ENCODE measurements around the gene SHROOM3. TPM values are rescaled to one million over a fixed set of nuclear protein-coding genes. Genes with fewer than 3 reads are reported as not detected.

Gene SHROOM3
- polyA plus RNA-seq, 4 donors: 33.3 to 39.2 (median 37.6) TPM

GRCh38 chr4:76736414-76736813 lies 301.4 kb downstream of the SHROOM3 start:
- DNase-seq (ENCODE audit: low read depth in 4 of 4, low spot score in 3 of 4): no peak

GRCh38 chr4:76737180-76737579 lies 302.2 kb downstream of the SHROOM3 start:
- DNase-seq (ENCODE audit: low read depth in 4 of 4, low spot score in 3 of 4): no peak

- DNase-seq (ENCODE audit: low read depth in 4 of 4, low spot score in 3 of 4): no peak
Observed at GRCh38 chr4:76737771-76738085, 302.7 kb downstream of the SHROOM3 start.

GRCh38 chr4:76738086-76738931 lies 303.3 kb downstream of the SHROOM3 start:
- DNase-seq (ENCODE audit: low read depth in 4 of 4, low spot score in 3 of 4): no peak

- no peak for DNase-seq (ENCODE audit: low read depth in 4 of 4, low spot score in 3 of 4)
Observed at GRCh38 chr4:76740192-76740591, 305.2 kb downstream of the SHROOM3 start.

GRCh38 chr4:76740866-76741662 lies 306.0 kb downstream of the SHROOM3 start:
- no peak for DNase-seq (ENCODE audit: low read depth in 4 of 4, low spot score in 3 of 4)

- DNase-seq (ENCODE audit: low read depth in 4 of 4, low spot score in 3 of 4): no peak
Observed at GRCh38 chr4:76741663-76742020, 306.6 kb downstream of the SHROOM3 start.

GRCh38 chr4:76744241-76744921 lies 309.4 kb downstream of the SHROOM3 start:
- DNase-seq (ENCODE audit: low read depth in 4 of 4, low spot score in 3 of 4): no peak

- DNase-seq (ENCODE audit: low read depth in 4 of 4, low spot score in 3 of 4): no peak
Observed at GRCh38 chr4:76745240-76745639, 310.2 kb downstream of the SHROOM3 start.

- DNase-seq (ENCODE audit: low read depth in 4 of 4, low spot score in 3 of 4): no peak
Observed at GRCh38 chr4:76747563-76747962, 312.5 kb downstream of the SHROOM3 start.

GRCh38 chr4:76748649-76749048 lies 313.6 kb downstream of the SHROOM3 start:
- no peak for DNase-seq (ENCODE audit: low read depth in 4 of 4, low spot score in 3 of 4)

GRCh38 chr4:76749355-76749754 lies 314.3 kb downstream of the SHROOM3 start:
- no peak for DNase-seq (ENCODE audit: low read depth in 4 of 4, low spot score in 3 of 4)

GRCh38 chr4:76750716-76751115 lies 315.7 kb downstream of the SHROOM3 start:
- DNase-seq (ENCODE audit: low read depth in 4 of 4, low spot score in 3 of 4): no peak

- no peak for DNase-seq (ENCODE audit: low read depth in 4 of 4, low spot score in 3 of 4)
Observed at GRCh38 chr4:76751612-76752343, 316.7 kb downstream of the SHROOM3 start.

GRCh38 chr4:76752861-76753501 lies 318.0 kb downstream of the SHROOM3 start:
- DNase-seq (ENCODE audit: low read depth in 4 of 4, low spot score in 3 of 4): no peak

GRCh38 chr4:76753814-76754213 lies 318.8 kb downstream of the SHROOM3 start:
- peak in 2 of 4 donors; percentile 68 to 79 for DNase-seq (ENCODE audit: low read depth in 4 of 4, low spot score in 3 of 4)

- no peak for DNase-seq (ENCODE audit: low read depth in 4 of 4, low spot score in 3 of 4)
Observed at GRCh38 chr4:76754439-76754838, 319.4 kb downstream of the SHROOM3 start.

- DNase-seq (ENCODE audit: low read depth in 4 of 4, low spot score in 3 of 4): no peak
Observed at GRCh38 chr4:76755756-76756155, 320.7 kb downstream of the SHROOM3 start.

GRCh38 chr4:76756416-76756815 lies 321.4 kb downstream of the SHROOM3 start:
- no peak for DNase-seq (ENCODE audit: low read depth in 4 of 4, low spot score in 3 of 4)

- DNase-seq (ENCODE audit: low read depth in 4 of 4, low spot score in 3 of 4): no peak
Observed at GRCh38 chr4:76757418-76757939, 322.4 kb downstream of the SHROOM3 start.
